Measurements from ENCODE around the gene FOXO6.

- no peak for TF ChIP-seq POLR2A (IDR thresholded peaks at IDR 0.05; ENCODE audit: low read depth, low read length)
- no peak for TF ChIP-seq SPI1 (IDR thresholded peaks at IDR 0.05; ENCODE audit: low read depth, low read length)
- TF ChIP-seq POLR2AphosphoS5 (IDR thresholded peaks at IDR 0.05; ENCODE audit: low read depth, low read length) = no peak
Measured at GRCh38 chr1:41360074-41360785, 1.0 kb upstream of the FOXO6 start.

Measured in GM12891 (cell line).